ENCODE measurements around the gene KAZN.

Gene KAZN

DNA sequence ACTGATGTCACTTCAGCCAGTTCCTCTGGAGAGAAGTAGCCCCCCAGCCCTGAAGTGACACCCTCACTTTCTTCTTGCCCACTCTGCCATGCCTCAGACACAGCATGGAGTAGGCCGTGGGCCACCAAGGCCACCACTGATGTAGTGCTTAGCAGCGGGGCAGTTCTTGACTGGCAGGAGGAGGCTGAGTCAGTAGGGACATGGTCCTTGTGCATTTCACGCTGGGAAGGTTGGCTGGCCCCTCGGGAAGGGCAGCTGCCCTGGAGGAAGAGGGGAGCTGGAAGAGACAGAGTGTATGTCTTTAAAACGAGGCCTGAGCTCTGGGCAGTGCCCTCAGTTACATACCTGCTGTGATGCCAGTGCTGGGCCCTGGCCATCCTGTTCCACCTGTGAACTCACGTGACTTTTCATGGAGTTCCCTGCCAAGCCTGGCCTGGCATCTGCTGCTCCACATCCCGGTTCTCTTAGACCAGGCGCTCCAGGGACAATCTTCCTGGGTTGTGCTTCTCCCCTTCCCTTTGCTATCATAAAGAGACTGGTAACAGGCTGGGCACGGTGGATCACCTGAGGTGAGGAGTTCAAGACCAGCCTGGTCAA, 396.5 kb downstream of the KAZN start:
- DNase-seq: no peak

DNA sequence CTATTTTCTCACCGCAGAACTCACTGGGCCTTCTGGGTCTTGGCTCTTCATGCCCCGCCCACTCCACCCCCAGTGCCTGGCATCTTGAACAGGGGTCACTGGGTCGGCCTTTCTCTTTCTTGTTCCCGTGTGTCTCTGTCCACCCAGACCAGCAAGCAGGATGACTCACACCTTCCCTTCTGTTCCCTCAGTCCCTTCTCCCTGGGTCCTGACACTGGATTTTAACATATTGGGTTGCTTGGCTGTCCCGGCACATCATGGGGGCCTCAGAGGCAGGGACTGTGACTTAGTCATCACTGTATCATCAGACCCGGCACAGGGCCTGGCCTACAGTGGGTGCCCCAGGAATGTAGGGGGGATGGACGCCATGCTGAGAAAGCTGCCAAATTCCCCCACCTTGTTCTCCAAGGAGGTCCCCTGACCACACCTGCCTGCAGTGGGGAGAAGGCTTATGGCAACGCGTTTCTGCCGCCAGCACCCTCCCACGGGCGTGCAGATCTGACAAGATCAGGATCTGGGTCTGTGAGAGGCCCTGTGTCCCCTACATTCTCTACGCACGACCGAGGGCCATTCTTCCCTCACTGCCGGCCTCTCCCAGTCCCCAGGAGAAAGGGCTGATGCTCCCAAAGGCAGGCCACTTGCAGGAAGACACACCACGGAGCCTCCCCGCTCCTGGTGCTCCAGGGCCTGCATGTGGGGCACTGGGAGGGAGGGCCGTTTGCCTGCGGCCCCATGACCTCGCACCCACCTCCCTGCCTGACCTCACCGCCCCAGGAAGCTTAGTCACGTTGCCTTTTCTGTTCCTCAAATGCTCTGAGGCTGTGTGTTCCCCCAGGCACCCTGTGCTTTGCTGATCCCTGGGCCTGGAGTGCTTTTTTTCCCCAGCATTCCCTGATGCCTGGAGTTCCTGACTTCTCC, 397.9 kb downstream of the KAZN start:
- no peak for DNase-seq

- DNase-seq: no peak
These were observed 399.3 kb downstream of the KAZN start for GRCh38 chr1:14997646-14998276.

DNA sequence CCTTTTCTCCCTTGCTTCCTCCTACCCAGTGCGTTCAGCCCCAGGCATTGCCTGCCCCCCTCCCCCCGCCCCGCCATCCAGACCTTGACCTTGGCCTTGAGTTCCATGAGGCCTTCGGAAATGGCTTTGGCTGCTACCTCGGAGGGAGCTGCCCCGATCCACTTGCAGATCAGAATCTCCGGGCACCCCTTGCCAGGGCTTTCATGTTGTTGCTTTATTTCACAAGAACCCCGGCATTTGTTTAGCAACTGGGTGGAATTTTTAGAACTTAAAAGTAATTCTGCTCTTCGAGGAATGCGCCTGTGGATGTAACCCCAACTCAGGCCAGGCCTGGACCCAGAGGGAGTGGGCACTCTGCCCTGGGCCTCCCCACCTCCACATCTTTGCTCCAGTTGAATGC, 401.0 kb downstream of the KAZN start:
- no peak for DNase-seq

DNA sequence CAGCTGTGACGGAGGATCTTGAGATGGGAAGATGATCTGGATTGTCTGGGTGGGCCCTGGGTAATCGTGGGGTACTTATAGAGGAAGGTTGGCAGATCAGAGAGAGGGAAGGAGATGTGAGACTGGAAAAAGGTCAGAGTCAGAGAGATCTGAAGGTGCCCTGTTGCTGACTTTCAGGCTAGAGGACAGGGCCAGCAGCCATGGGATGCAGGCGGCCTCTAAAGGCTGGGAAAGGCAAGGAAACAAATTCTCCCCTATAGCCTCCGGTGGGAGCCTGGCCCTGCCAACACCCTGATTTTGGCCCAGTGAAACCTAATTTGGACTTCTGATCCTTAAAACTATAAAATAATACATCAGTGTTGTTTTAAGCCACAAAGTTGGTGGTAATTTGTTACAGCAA, 401.5 kb downstream of the KAZN start:
- no peak for DNase-seq

- DNase-seq: no peak
These were observed 402.2 kb downstream of the KAZN start for GRCh38 chr1:15000671-15001070.

- DNase-seq: no peak
These were observed 402.9 kb downstream of the KAZN start for GRCh38 chr1:15001317-15001915.

- DNase-seq: no peak
These were observed 403.8 kb downstream of the KAZN start for GRCh38 chr1:15002325-15002724.

DNA sequence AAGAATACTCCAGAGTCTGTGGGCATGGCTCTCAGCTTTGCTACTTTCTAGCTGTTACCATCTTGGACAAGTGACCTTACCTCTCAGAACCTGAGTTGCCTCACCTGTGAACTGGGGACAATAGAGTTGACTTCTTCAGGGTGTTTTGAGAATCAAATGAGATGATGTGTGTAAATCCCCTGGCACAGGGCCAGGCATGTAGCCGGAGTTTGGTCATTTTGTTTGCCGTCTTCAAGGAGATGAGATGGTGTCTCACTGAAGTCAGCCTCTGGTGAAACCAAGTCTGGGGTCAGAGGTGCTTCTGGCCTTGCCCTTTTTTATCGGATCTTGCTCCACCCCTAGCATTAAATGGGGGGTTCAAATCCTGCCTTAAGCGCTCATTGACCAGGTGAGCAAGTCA, 405.9 kb downstream of the KAZN start:
- DNase-seq: no peak

- DNase-seq: no peak
These were observed 406.6 kb downstream of the KAZN start for GRCh38 chr1:15005116-15005515.

DNA sequence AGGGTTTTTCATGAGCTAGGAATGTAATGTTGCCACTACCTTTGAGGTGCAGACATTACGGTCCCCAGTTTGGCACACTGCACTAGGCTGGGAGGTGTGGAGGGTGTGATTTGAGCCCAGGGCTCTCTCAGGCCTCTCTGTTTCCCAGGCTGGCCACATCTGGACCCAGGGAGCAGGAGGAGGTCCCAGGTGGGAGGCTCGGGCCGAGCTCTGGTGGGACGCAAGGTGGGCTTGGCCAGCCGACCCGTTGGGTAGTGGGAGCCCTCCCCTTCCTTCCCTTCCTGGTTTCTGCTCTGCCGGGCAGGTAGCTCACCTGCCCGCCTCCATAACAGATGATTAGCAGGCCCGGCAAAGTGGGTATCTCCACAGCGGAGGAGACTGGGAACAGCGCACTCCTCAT, 408.9 kb downstream of the KAZN start:
- no peak for DNase-seq

GRCh38 chr1:15007842-15008241, 409.4 kb downstream of the KAZN start:
- DNase-seq: no peak

GRCh38 chr1:15008783-15009729, 410.6 kb downstream of the KAZN start:
- no peak for DNase-seq

- DNase-seq: no peak
These were observed 412.7 kb downstream of the KAZN start for GRCh38 chr1:15011160-15011559.

DNA sequence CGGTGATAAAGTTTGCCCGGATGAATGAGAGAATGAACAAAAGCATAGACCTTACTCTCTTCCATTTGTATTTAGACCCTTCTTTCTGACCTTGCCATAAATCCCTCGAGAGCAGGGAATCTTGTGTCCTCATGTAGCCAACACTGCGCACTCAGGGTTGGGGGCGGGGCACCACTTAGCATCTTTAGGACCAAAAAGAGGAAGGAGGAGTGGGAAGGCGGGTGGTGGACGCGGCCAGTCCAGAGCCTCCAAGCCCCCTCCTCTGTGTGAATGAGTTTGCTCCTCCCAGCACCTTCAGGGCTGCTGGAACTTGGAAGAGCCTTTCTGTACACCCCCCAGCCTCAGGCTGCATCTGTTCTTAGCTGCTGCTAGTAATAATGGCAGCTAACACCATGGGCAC, 413.2 kb downstream of the KAZN start:
- DNase-seq: no peak

DNA sequence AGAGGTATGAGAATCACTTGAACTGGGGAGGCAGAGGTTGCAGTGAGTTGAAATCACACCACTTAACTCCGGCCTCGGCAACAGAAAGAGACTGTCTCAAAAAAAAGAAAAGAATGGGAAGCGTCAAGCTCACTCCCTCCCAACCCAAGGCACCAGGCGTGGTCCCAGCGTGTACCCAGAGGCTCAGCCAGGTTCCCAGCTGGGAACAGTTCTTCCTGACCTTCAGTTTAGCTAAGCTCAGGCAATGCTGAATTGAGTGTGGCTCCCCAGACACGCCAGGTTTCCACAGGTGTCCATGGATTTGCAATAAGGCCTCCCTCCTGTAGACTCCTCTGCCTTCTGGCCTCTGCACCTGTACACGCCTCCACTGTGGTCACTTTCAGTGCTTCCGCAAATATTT, 414.3 kb downstream of the KAZN start:
- no peak for DNase-seq

GRCh38 chr1:15013767-15014166, 415.3 kb downstream of the KAZN start:
- no peak for DNase-seq

DNA sequence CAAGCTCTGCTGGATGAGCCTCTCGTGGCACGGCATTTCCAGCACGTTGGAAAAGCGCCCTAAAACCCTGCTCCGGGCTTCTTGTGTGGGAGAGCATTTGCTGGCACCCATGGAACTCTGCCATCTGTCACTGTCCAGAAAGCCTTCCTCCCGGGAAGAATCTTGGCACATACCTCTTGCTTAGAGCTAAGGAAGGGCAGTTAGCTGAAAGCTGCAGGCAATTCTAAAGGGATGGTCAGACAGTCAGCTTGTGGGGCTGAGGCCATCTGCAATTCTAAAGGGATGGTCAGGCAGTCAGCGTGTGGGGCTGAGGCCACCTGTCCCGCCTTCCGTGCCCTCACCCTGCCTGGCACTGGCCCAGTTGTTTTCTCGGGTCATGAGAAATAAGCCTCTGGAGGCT, 416.0 kb downstream of the KAZN start:
- DNase-seq: no peak

DNA sequence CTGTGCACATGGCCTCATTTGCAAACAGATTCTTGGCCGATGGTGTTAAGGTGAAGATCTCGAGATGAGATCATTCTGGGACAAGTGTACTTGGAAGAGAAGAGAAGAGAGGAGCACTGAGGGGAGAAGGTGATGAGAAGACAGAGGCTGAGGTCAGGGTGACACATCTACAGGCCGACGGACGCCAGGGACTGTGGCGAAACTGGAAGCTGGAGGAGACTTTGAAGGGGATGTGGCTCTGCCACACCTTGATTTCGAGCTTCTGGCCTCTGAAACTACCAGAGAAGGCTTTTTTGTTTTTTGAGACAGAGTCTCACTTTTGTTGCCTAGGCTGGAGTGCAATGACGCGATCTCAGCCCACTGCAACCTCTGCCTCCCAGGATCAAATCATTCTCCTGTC, 417.5 kb downstream of the KAZN start:
- no peak for DNase-seq

DNA sequence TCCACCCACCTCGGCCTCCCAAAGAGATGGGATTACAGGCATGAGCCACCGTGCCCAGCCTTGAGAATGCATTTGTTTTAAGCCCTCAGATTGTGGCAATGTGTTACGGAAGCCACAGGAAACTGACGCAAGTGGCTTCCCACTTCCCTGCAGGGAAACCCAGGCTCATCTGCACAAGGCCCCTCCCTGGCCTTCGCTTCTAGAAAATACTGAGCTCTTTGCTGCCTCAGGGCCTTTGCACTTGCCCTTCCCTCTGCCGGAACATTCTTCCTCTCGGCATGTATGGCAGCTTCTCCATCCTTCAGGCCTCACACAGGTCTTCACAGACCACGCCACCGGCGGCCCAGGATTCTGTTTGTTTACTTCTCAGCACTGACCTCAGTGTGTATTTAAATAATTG, 418.0 kb downstream of the KAZN start:
- DNase-seq: no peak

- DNase-seq: no peak
These were observed 418.6 kb downstream of the KAZN start for GRCh38 chr1:15017120-15017519.

GRCh38 chr1:15018767-15019166, 420.3 kb downstream of the KAZN start:
- no peak for DNase-seq

Data from CD4-positive, alpha-beta T cell treated with Interleukin-12 subunit alpha and Interleukin-12 subunit beta, for 1 hour (primary cell).